Mucosa of rectum (tissue), 2 donors: ENCODE data around the gene TENT5C.
A peak's percentile ranks its signal among the peaks of the same experiment; 100 is the strongest.

Source experiments
- H3K27ac ChIP-seq, 2 donors: one replicate each; pipeline ENCODE4 v1.7.0; 2013; ENCODE audit warnings: inconsistent platforms in 2 of 2, low read depth in 2 of 2, low read length in 2 of 2
- H3K27me3 ChIP-seq, 2 donors: one replicate each; pipeline ENCODE4 v1.7.0; 2013; ENCODE audit warnings: low read length in 2 of 2; ENCODE audit not compliant: control insufficient read depth in 2 of 2, insufficient read depth in 2 of 2
- H3K36me3 ChIP-seq, 2 donors: one replicate each; pipeline ENCODE4 v1.7.0; 2013; ENCODE audit warnings: low read length in 2 of 2; ENCODE audit not compliant: control insufficient read depth in 2 of 2, insufficient read depth in 2 of 2
- H3K4me1 ChIP-seq, 2 donors: one replicate each; pipeline ENCODE4 v1.7.0; 2013; ENCODE audit warnings: low read length in 2 of 2, mild to moderate bottlenecking in 1 of 2; ENCODE audit not compliant: control insufficient read depth in 2 of 2, insufficient read depth in 2 of 2
- H3K4me3 ChIP-seq, 2 donors: one replicate each; pipeline ENCODE4 v1.7.0; 2013; ENCODE audit warnings: low read length in 2 of 2
- H3K9ac ChIP-seq, 2 donors: one replicate each; pipeline ENCODE4 v1.7.0; 2013; ENCODE audit warnings: low read length in 2 of 2, low read depth in 1 of 2, mild to moderate bottlenecking in 1 of 2
- H3K9me3 ChIP-seq, 2 donors: one replicate each; pipeline ENCODE4 v1.7.0; 2013; ENCODE audit warnings: low read length in 2 of 2; ENCODE audit not compliant: control insufficient read depth in 2 of 2
- donor health status: healthy.
- donor health status: Normal muscosa, but diverticular disease.

TENT5C gene

GRCh38 chr1:117671781-117672501 lies 66.1 kb downstream of the TENT5C start:
- Histone ChIP-seq H3K4me1 (peaks cover 27 to 34% of the 10 kb centered on the region in 2 donors), H3K36me3 (no peaks in the 10 kb centered on the region), H3K27me3 (no peaks in the 10 kb centered on the region), H3K9ac (no peak overlapping the region), H3K4me3 (no peak overlapping the region), H3K27ac (no peak overlapping the region), H3K9me3 (no peaks in the 10 kb centered on the region)

GRCh38 chr1:117672756-117673155 lies 66.9 kb downstream of the TENT5C start:
- Histone ChIP-seq H3K4me3 (no peak overlapping the region), H3K4me1 (peaks cover 27 to 35% of the 10 kb centered on the region in 2 donors), H3K36me3 (no peaks in the 10 kb centered on the region), H3K9me3 (no peaks in the 10 kb centered on the region), H3K27me3 (no peaks in the 10 kb centered on the region), H3K9ac (no peak overlapping the region), H3K27ac (no peak overlapping the region)

GRCh38 chr1:117673405-117673804 lies 67.6 kb downstream of the TENT5C start:
- no peaks in the 10 kb centered on the region for H3K27me3 ChIP-seq
- no peaks in the 10 kb centered on the region for H3K36me3 ChIP-seq
- no peak overlapping the region for H3K9ac ChIP-seq
- H3K4me3 ChIP-seq: no peak overlapping the region
- H3K4me1 ChIP-seq: peaks cover 27 to 40% of the 10 kb centered on the region in 2 donors
- H3K9me3 ChIP-seq: no peaks in the 10 kb centered on the region
- H3K27ac ChIP-seq: no peak overlapping the region

- Histone ChIP-seq H3K4me1 (peaks cover 28 to 44% of the 10 kb centered on the region in 2 donors), H3K36me3 (no peaks in the 10 kb centered on the region), H3K4me3 (no peak overlapping the region), H3K9ac (peak overlapping the region in 1 of 2 donors; percentile 12), H3K27ac (peak overlapping the region; percentile 43 to 50), H3K9me3 (no peaks in the 10 kb centered on the region), H3K27me3 (no peaks in the 10 kb centered on the region)
These were observed 68.9 kb downstream of the TENT5C start for GRCh38 chr1:117674521-117675400.

- no peaks in the 10 kb centered on the region for H3K27me3 ChIP-seq
- H3K4me3 ChIP-seq: no peak overlapping the region
- no peak overlapping the region for H3K9ac ChIP-seq
- peak overlapping the region in 1 of 2 donors; percentile 3 for H3K27ac ChIP-seq
- no peaks in the 10 kb centered on the region for H3K9me3 ChIP-seq
- peaks cover 34 to 54% of the 10 kb centered on the region in 2 donors for H3K4me1 ChIP-seq
- no peaks in the 10 kb centered on the region for H3K36me3 ChIP-seq
These were observed 70.1 kb downstream of the TENT5C start for GRCh38 chr1:117675907-117676430.

GRCh38 chr1:117676615-117677130 lies 70.8 kb downstream of the TENT5C start:
- H3K9ac ChIP-seq: no peak overlapping the region
- no peaks in the 10 kb centered on the region for H3K27me3 ChIP-seq
- H3K27ac ChIP-seq: peak overlapping the region in 1 of 2 donors; percentile 3
- H3K36me3 ChIP-seq: no peaks in the 10 kb centered on the region
- H3K9me3 ChIP-seq: no peaks in the 10 kb centered on the region
- H3K4me3 ChIP-seq: no peak overlapping the region
- H3K4me1 ChIP-seq: peaks cover 34 to 52% of the 10 kb centered on the region in 2 donors
